MCF 10A (cell line): Measurements from ENCODE around the gene POU4F3. TPM values are rescaled to one million over a fixed set of nuclear protein-coding genes. Genes with fewer than 3 reads are reported as not detected.

Experiments
- BruUV-seq: library from RNA; stranded (reverse); fragments of 400-500 nt; replicated peaks from 2 replicates; lab custom pipeline; 2021; lab: Mats Ljungman, UMichigan
- CTCF ChIA-PET: fragments of 300-600 bp; sonication (Branson Sonifier 250); formaldehyde crosslinking; extraction: SDS; loops from one replicate; lab custom pipeline; 2021; ENCODE audit warnings: antibody characterized with exemption, inconsistent platforms; lab: Yijun Ruan, JAX
- POLR2A ChIA-PET: fragments of 300-600, 350-650 bp; sonication (Branson Sonifier 250); formaldehyde crosslinking; extraction: SDS; loops from one replicate; lab custom pipeline; 2020; ENCODE audit warnings: antibody characterized with exemption, inconsistent platforms; lab: Yijun Ruan, JAX
- DNase-seq: peaks from one replicate; pipeline ENCODE4 v3.0.0-alpha.2; 2018; ENCODE audit not compliant: unreplicated experiment
- H3K27ac Mint-ChIP-seq: one replicate; pipeline ENCODE4 v1.8.0; 2022; ENCODE audit warnings: mild to moderate bottlenecking, low read depth, mixed read lengths; ENCODE audit not compliant: unreplicated experiment
- H3K27me3 Mint-ChIP-seq: one replicate; pipeline ENCODE4 v1.8.0; 2022; ENCODE audit warnings: mixed read lengths; ENCODE audit not compliant: insufficient read depth, unreplicated experiment
- H3K36me3 Mint-ChIP-seq: one replicate; pipeline ENCODE4 v1.8.0; 2022; ENCODE audit warnings: mild to moderate bottlenecking, moderate library complexity, mixed read lengths; ENCODE audit not compliant: insufficient read depth, unreplicated experiment
- H3K4me1 Mint-ChIP-seq: one replicate; pipeline ENCODE4 v1.8.0; 2022; ENCODE audit warnings: mixed read lengths; ENCODE audit not compliant: insufficient read depth, unreplicated experiment
- H3K4me3 Mint-ChIP-seq: one replicate; pipeline ENCODE4 v1.8.0; 2022; ENCODE audit warnings: mild to moderate bottlenecking, moderate library complexity, mixed read lengths; ENCODE audit not compliant: unreplicated experiment
- H3K9me3 Mint-ChIP-seq: one replicate; pipeline ENCODE4 v1.8.0; 2022; ENCODE audit warnings: mixed read lengths; ENCODE audit not compliant: unreplicated experiment
- intact Hi-C: fragments of 100-400 bp; cut with micrococcal nuclease; formaldehyde crosslinking; loops from 2 replicates; pipeline ENCODE4 v1.14.1; 2022
- total RNA-seq: library from RNA; stranded (reverse); gene quantifications from 2 replicates; pipeline ENCODE4 v1.2.3, GENCODE V29; 2022
- TF ChIP-seq, protein P1 (sequence below): fragments of 200-600 bp; IDR thresholded peaks from one replicate; pipeline ENCODE4 v1.8.0; 2022; ENCODE audit warnings: antibody characterized with exemption, mild to moderate bottlenecking; ENCODE audit not compliant: unreplicated experiment

The POU4F3 gene
- total RNA-seq, 1 experiment from 2014 or later = 0.16 TPM

DNA sequence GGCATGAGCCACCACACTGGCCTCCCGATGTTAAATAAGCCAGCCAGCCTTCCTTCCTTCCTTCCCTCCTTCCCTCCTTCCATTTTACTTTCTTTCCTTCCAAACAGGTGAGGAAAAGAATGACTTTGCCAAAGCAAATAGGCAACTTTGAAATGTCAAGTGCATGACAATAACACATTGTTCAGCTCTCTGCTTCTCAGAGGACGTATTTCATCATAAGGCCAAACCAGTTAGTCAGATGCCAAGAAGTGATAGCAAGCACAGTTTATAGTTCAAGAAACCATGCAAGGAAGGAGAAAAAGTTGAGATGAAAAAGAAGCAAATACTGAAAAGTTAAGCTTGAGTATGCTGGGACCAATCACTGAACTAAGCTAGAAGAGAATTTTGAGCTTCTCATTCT lies 29.5 kb downstream of the POU4F3 start:
- peak; percentile 31 for DNase-seq
- CTCF ChIA-PET = interaction anchor here (0.6 to 0.7 kb wide), 2 partner anchors 39 to 40 kb away, joined by 3 to 7 read pairs; no protein-coding TSS in a partner anchor

DNA sequence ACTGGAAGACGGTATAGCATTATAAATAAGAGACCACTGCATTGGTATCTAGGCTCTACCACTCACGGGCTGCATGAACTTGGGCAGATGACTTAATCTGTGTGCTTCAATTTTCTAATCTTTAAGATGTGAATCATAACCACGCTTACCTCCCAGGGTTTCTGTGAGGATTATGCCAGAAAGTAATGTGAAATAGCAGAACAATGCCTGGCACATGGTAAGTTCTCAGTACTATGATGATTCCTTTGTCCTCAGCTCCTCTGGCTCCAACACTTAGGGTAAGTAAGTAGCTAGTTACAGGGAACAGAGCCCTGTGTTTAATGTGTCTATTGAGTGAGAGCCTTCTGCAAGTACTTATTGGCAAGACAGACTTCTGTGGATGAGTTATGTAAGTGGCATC lies 31.1 kb downstream of the POU4F3 start:
- H3K27me3 Mint-ChIP-seq = peaks cover 31% of the 10 kb centered on the region
- DNase-seq = peak; percentile 38
- BruUV-seq = no TSS peak
- no peaks in the 10 kb centered on the region for H3K36me3 Mint-ChIP-seq
- H3K27ac Mint-ChIP-seq = no peak overlapping the region
- TF ChIP-seq, protein P1, sequence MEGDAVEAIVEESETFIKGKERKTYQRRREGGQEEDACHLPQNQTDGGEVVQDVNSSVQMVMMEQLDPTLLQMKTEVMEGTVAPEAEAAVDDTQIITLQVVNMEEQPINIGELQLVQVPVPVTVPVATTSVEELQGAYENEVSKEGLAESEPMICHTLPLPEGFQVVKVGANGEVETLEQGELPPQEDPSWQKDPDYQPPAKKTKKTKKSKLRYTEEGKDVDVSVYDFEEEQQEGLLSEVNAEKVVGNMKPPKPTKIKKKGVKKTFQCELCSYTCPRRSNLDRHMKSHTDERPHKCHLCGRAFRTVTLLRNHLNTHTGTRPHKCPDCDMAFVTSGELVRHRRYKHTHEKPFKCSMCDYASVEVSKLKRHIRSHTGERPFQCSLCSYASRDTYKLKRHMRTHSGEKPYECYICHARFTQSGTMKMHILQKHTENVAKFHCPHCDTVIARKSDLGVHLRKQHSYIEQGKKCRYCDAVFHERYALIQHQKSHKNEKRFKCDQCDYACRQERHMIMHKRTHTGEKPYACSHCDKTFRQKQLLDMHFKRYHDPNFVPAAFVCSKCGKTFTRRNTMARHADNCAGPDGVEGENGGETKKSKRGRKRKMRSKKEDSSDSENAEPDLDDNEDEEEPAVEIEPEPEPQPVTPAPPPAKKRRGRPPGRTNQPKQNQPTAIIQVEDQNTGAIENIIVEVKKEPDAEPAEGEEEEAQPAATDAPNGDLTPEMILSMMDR = no peak
- H3K4me1 Mint-ChIP-seq = no peaks in the 10 kb centered on the region
- ChIA-PET CTCF (no interaction called here), POLR2A (interaction anchor here (0.7 kb wide), 1 partner anchor 1519 kb away, joined by 3 read pairs; no protein-coding TSS in a partner anchor)
- H3K9me3 Mint-ChIP-seq = no peaks in the 10 kb centered on the region
- H3K4me3 Mint-ChIP-seq = no peak overlapping the region
- intact Hi-C loops = no loop called here

More for the DNA sequence above, 29.5 kb downstream of the POU4F3 start:
- Mint-ChIP-seq H3K4me1 (no peaks in the 10 kb centered on the region), H3K4me3 (no peak overlapping the region), H3K27me3 (peaks cover 38% of the 10 kb centered on the region), H3K9me3 (no peaks in the 10 kb centered on the region), H3K36me3 (no peaks in the 10 kb centered on the region), H3K27ac (no peak overlapping the region)
- POLR2A ChIA-PET = interaction anchor here (0.6 kb wide), 1 partner anchor 16 kb away, joined by 3 read pairs; no protein-coding TSS in a partner anchor
- no TSS peak for BruUV-seq
- TF ChIP-seq, protein P1 = no peak
- intact Hi-C loops = no loop called here

DNA sequence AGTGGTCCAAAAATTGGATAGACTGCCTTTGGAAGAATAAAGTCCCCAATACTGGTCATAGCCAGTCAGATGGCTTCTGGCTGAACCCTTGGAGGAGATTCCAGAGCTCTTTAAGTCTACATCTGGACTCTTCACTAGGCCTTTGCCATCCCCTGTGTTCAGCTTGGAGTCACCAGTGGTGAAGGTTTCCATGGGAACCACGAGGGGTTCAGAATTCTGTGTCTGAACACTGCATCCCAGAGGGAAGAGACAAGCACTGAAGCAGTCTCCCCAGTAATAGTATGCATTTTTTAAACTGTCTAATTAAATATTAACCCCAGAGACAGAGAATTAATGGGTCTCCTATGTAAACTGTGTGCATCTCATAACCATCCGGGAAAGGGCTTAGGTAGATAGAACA lies 38.2 kb downstream of the POU4F3 start:
- CTCF ChIA-PET = interaction anchor here (0.5 to 1.2 kb wide), 5 partner anchors 44 to 1174 kb away, joined by 3 to 5 read pairs (median 3); no protein-coding TSS in a partner anchor
- TF ChIP-seq, protein P1 = no peak
- intact Hi-C loops = no loop called here

DNA sequence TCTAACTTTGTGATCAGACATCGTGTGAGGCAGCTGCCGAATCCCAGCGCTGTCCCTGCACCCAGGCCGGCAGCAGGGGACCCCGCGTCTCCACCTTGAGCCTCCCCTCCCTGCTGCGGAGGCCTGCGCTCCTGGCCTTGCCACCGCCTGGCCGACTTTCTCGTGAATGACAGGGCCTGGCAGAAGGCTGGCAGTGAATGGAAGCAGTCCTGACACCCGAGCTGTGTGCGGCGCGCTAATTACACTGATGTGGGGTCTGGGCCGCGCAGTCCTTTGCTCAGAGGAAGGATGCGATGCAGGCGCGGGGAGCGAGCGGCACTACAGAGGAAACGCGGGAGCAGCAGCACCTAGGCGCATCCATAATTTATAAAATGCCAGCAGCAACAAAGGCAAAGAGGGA lies 40.3 kb downstream of the POU4F3 start:
- Mint-ChIP-seq H3K27ac (no peak overlapping the region), H3K27me3 (no peaks in the 10 kb centered on the region), H3K4me3 (no peak overlapping the region), H3K9me3 (peaks cover 11% of the 10 kb centered on the region), H3K4me1 (no peaks in the 10 kb centered on the region), H3K36me3 (no peaks in the 10 kb centered on the region)
- TF ChIP-seq, protein P1 = no peak
- intact Hi-C loops = no loop called here
- ChIA-PET CTCF (interaction anchor here (0.5 to 1.2 kb wide), 3 partner anchors 14 to 474 kb away, joined by 3 to 5 read pairs (median 4); no protein-coding TSS in a partner anchor), POLR2A (no interaction called here)
- no TSS peak for BruUV-seq
- no peak for DNase-seq

More for the DNA sequence above, 38.2 kb downstream of the POU4F3 start:
- BruUV-seq = no TSS peak
- Mint-ChIP-seq H3K27me3 (no peaks in the 10 kb centered on the region), H3K36me3 (no peaks in the 10 kb centered on the region), H3K9me3 (peaks cover 11% of the 10 kb centered on the region), H3K4me1 (no peaks in the 10 kb centered on the region), H3K4me3 (no peak overlapping the region), H3K27ac (no peak overlapping the region)
- no peak for DNase-seq
- POLR2A ChIA-PET = no interaction called here
